GM18511 (cell line): Measurements from ENCODE around the gene TMEM125.

ENCODE experiments used
- ATAC-seq: cut with Tn5 transposase; IDR thresholded peaks from one replicate; pipeline ENCODE4 v1.9.1; 2021; ENCODE audit warnings: mild to moderate bottlenecking, moderate library complexity; ENCODE audit not compliant: unreplicated experiment

Gene TMEM125

GRCh38 chr1:43269627-43270375 is at the start of gene TMEM125:
Gene TMEM125 (plus strand): TSS chr1:43269983. CDS start chr1:43272723, 2,740 bp downstream.
- no peak for ATAC-seq

- peak; percentile 78 for ATAC-seq
Observed at GRCh38 chr1:43220905-43221778, 48.6 kb upstream of the TMEM125 start.

DNA sequence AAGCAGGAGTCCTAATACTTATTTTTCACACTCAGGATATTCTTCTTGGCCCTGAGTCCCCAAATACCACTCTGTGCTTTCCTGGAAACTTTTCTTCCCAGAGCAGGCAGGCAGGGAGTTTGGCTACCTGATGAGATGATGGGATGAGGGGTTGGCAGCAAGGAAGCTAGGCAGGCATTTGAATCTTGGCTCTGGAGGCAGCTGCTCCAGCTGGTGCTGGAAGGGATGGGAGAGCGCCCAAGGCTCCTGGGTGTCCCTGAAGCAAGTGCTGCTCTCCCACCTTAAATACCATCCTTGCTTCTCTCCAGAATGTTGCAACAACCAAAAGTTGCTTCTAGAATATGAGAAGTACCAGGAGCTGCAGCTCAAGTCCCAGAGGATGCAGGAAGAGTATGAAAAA is 48.0 kb upstream of the TMEM125 start:
- no peak for ATAC-seq

- ATAC-seq, result no peak
Observed at GRCh38 chr1:43222879-43223278, 46.9 kb upstream of the TMEM125 start.

DNA sequence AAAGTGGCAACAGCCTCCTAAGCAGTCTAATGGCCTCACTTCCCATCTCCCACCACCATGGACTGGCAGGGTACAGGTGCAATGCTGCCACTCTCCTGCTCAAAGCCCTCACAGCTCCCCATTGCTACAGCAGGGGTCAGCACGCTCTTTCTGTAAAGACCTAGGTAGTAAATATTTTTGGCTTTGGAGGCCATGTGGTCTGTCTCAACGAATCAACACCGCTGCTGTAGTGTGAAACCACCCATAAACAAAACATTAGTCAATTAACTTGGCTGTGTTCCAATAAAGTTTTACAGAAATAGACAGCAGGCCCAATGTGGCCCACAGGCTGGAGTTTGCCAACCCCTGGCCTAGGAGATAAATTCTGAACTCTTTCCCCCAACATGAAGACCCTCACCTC is 44.6 kb upstream of the TMEM125 start:
- ATAC-seq, result no peak

GRCh38 chr1:43227143-43227764 is 42.5 kb upstream of the TMEM125 start:
- no peak for ATAC-seq

DNA sequence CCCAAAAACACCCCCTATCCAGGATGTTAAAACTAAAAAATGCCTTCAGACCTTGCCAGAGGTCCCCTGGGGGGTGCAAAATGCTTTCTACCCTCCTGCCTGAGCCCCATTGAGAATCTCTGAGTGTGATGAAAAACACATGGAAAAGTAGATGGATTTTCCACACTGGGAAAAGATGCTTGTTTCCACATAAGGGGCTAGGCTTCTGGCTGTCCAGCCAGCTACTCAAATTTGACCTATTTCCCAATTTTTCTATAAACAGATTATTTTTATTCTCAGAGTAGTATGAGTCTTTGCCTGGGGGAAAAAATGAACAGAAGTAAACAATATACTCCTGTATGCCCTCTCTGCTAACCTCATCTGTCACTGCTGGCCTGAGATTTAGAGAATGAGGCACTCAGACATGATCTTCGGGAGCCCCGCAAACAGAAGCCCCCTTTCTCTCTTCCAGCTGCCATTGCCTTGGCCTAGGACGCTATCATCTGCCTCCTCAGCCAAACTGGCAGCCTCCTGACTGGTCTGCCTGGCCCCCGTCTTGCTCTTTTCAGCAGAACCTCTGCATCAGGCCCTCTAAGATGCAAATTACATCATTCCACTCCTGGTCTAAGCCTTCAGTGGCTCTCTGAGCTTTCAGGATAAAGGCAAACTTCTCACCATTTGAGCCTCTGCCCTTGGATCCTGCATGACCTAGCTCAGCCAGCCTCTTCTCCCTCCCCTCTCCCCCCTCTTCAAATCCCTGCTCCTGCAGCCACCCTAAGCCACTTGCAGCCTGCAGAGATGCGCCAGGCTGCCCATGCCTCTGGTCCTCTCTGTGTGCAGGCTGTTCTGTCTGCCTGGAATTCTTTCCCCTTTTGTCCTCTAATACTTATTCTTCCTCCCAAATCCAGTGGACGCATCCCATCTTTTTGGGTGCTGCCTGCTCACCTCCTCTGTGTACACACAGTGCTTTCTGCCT is 39.7 kb upstream of the TMEM125 start:
- no peak for ATAC-seq

DNA sequence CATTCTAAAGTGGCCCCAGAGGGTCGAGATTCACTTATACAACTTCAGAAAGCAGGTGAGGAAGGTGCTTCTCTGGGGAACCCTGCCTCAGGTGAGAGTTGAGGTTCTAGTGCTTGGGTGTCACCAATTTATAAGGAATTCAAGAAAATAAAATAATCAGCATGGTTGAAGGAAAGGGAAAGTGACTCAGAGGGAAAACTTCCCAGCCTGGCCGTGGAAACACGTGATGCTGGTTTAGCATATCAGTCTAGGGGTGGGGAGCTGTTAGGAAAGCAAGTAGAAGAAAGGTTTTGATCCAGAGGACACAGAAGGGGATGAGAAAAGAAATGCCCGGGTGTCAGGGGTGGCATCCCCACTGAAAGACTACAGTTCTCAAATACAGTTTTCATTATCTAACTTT is 37.7 kb upstream of the TMEM125 start:
- ATAC-seq, result no peak

DNA sequence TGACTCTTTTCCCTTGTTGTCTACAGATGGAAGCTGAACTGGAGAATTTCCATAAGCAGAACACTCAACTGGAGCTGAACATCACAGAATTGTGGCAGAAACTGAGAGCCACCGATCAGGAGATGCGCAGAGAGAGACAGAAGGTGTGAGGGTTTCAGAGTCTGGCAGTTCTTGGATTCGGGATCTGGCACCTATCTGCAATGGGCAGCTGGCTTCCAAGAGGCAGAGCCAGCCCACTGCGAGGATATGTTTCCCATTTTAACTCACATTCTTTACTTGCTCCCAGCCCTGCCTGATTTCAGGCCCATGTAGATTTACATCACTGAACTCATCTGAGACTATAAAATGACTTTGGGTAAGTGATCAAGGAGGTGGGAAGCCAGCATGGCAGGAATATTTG is 37.3 kb upstream of the TMEM125 start:
- ATAC-seq, result no peak

DNA sequence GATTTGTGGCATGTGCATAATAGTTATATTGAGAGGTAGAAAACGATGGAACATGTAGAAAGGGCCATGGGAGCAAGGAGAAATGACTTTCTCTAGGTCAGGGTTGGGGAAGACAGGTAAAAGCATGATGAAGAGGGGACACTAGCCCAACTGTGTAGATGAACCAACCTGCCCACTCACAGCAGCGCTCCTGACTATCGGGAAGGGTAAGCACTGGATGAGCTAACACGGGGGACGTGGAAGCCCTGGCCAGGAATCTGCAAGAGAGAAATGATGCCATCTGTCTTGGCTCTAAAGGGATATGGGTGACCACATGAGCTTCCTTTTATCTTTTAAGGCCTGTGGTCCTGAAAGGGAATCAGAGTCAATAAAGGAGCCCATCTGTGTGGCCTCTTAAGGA is 36.2 kb upstream of the TMEM125 start:
- no peak for ATAC-seq

DNA sequence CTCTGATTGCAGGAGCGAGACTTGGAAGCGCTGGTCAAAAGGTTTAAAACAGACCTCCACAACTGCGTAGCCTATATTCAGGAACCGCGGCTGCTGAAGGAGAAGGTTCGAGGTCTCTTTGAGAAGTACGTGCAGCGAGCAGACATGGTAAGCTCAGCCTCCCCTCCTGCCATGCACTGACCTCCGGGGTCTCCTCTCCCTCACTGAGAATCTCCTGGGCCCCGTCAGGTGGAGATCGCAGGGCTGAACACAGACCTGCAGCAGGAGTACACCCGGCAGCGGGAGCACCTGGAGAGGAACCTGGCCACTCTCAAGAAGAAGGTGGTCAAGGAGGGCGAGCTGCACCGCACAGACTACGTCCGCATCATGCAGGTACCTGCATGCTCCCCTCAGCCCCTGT is 35.5 kb upstream of the TMEM125 start:
- ATAC-seq, result no peak

DNA sequence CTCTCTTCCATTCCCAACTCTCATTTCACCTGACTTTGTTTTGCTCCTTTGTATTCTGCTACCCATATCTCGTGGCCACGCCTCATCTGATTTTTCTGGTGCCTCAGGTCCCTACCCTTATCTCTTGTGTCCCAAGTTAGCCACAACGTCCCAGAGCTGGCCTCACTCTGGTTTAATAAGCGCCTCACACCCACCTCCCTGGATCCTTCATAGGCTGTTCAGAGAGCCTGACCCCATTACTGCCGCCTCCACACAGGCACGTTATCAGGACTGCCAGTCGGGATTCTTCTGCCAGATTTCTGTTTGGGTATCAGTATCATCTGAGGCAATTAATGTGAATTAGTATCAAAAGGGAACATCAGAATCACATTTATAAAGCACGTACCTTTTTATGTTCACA is 34.7 kb upstream of the TMEM125 start:
- no peak for ATAC-seq

- ATAC-seq, result no peak
Observed at GRCh38 chr1:43235451-43236121, 34.2 kb upstream of the TMEM125 start.

DNA sequence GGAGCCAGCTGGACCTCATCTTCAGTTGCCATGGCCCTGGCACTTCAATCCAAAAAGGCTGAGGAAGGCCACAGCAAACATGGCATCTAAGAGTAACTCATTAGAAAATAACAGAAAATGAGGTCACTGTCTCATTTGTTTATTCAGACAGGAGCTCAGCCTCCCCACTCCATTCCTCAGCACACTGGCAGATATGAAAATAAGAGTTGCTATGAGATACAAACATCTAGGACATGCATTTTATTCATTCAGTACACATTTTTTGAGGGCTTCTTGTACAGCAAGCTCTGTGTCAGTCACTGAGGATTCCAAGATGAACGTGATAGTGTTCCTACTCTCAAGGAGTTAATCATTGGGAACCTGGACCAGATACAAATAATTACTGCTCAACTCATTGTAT is 32.7 kb upstream of the TMEM125 start:
- ATAC-seq, result no peak

DNA sequence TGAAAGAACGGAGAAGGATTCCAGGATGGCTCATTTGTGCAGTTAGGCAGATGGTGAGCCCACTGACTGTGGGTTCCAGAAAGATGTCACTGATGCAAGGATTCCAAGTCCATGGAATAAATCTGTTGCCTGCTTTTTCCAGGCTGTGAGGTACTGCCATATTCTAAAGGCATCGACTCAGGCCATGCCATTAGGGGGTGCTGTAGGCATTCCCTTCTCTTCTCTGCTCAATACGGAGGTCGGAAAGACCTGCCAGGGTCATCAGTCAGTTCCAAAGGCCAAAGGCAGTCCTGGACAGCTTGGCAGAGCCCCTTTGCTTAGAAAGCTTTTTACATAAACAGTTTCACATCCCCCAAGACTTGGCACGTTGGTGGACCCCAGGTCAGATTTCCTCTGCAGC is 31.7 kb upstream of the TMEM125 start:
- no peak for ATAC-seq

GRCh38 chr1:43238991-43239469 is 30.8 kb upstream of the TMEM125 start:
- no peak for ATAC-seq

DNA sequence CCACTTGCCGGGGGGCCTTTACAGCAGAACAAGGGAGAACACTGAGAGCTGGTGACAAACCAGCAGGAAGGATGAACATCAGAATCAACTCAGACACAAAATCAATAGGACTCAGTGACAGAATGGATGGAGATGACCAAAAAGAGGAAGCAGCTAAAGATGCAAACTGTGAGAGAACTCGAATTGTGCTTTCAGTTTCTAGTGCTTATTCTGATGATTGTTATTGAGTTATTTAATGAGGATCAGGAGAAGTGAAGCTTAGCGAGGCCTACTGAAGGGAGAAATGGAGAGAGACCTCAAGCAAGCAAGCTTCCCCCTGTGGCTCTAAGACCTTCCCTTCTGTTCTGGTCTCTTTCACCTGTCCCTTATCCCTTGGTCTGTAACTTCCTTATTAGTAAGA is 30.3 kb upstream of the TMEM125 start:
- ATAC-seq, result peak; percentile 78

- no peak for ATAC-seq
Observed at GRCh38 chr1:43241413-43241836, 28.4 kb upstream of the TMEM125 start.

DNA sequence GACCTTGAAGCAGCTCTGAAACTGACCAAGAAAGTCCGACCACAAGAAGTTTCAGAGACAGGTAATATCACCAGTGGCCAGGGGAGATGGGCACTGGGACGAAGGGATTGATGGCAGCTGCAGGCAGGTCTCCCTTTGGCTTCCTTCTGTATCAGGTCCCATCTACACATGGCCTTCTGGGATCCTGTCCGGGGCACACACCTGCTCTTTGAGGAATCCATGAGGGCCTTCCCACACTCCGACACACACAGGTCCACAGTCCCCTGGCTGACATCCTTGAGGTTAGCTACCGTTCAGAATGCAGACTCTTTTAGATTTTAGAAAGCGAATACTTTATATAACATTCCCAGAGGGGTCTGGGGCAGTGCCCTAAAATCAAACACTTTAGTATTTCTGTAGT is 26.5 kb upstream of the TMEM125 start:
- ATAC-seq, result no peak
